Measurements from ENCODE around the gene PGC. TPM values are rescaled to one million over a fixed set of nuclear protein-coding genes. Genes with fewer than 3 reads are reported as not detected.

Gene PGC
- total RNA-seq, 1 experiment from 2014 or later, result not detected

GRCh38 chr6:41743406-41744235 lies 3.6 kb downstream of the PGC start:
- WGBS (ENCODE audit: extremely low coverage, insufficient read length, low lambda C conversion rate), result no CpG with 5 or more reads among the region's 6 CpGs
- H3K4me3 Mint-ChIP-seq, result no peak overlapping the region

More at GRCh38 chr6:41743406-41744235, 3.6 kb downstream of the PGC start:
- peaks cover 14% of the 10 kb centered on the region for H3K27me3 Mint-ChIP-seq (ENCODE audit: low read depth)
- DNase-seq, result no peak
- H2BK12ac ChIP-seq (ENCODE audit: insufficient read length, low read depth, low read length), result no peak overlapping the region
- no peak overlapping the region for H3K56ac ChIP-seq (ENCODE audit: insufficient read length, low read depth, low read length)
- no peak overlapping the region for H3T11ph ChIP-seq (ENCODE audit: low read length)
- peak overlapping the region in 1 of 3 experiments; percentile 86; a peak in 1 of 7 replicates for H3K27ac Mint-ChIP-seq
- no peaks in the 10 kb centered on the region for H3K4me1 ChIP-seq (ENCODE audit: insufficient read depth, low read length)
- TF ChIP-seq, protein P1, sequence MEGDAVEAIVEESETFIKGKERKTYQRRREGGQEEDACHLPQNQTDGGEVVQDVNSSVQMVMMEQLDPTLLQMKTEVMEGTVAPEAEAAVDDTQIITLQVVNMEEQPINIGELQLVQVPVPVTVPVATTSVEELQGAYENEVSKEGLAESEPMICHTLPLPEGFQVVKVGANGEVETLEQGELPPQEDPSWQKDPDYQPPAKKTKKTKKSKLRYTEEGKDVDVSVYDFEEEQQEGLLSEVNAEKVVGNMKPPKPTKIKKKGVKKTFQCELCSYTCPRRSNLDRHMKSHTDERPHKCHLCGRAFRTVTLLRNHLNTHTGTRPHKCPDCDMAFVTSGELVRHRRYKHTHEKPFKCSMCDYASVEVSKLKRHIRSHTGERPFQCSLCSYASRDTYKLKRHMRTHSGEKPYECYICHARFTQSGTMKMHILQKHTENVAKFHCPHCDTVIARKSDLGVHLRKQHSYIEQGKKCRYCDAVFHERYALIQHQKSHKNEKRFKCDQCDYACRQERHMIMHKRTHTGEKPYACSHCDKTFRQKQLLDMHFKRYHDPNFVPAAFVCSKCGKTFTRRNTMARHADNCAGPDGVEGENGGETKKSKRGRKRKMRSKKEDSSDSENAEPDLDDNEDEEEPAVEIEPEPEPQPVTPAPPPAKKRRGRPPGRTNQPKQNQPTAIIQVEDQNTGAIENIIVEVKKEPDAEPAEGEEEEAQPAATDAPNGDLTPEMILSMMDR (conservative IDR thresholded peaks at IDR 0.05), result no peak
- no peak overlapping the region for H2AK5ac ChIP-seq (ENCODE audit: insufficient read length, low read length)
- H3K36me3 Mint-ChIP-seq (ENCODE audit: insufficient read depth in 1 of 3, low read depth in 3 of 3), result no peaks in the 10 kb centered on the region; a peak in 1 of 7 replicates
- no peaks in the 10 kb centered on the region for H3K79me1 ChIP-seq (ENCODE audit: insufficient read depth, low read depth, low read length, poor library complexity, severe bottlenecking)
- H4K8ac ChIP-seq (replicated peaks; ENCODE audit: insufficient read length, low read depth, low read length), result no peak overlapping the region
- no peak overlapping the region for H2BK20ac ChIP-seq (ENCODE audit: low read depth, low read length, poor library complexity, severe bottlenecking)
- no peaks in the 10 kb centered on the region for H4K20me1 ChIP-seq (ENCODE audit: control insufficient read depth, insufficient read depth, insufficient read length)
- no peak overlapping the region for H2AFZ ChIP-seq (ENCODE audit: low read length)
- H3K4ac ChIP-seq (ENCODE audit: low read depth, low read length), result no peak overlapping the region
- no peak overlapping the region for H3K18ac ChIP-seq (ENCODE audit: insufficient read length, low read depth, low read length)
- no peak overlapping the region for H2BK5ac ChIP-seq (ENCODE audit: insufficient read length, low read length)
- no peak overlapping the region for H3K14ac ChIP-seq (ENCODE audit: insufficient read depth, low read length)
- no peak overlapping the region for H3K4me2 ChIP-seq (ENCODE audit: insufficient read depth, insufficient read length, low read length)
- H3K4me1 Mint-ChIP-seq, result peaks cover 5 to 8% of the 10 kb centered on the region in 2 experiments
- no peak overlapping the region for H4K5ac ChIP-seq (ENCODE audit: insufficient read length, low read depth, low read length)
- no peaks in the 10 kb centered on the region for H3K9me3 ChIP-seq (ENCODE audit: control insufficient read depth, low read depth, low read length)
- no peaks in the 10 kb centered on the region for H3K23me2 ChIP-seq (ENCODE audit: insufficient read length, low read depth, low read length, poor library complexity, severe bottlenecking)
- no peak overlapping the region for H3K9ac ChIP-seq (ENCODE audit: extremely low read depth, insufficient read length, low read length)
- H3K27ac ChIP-seq (ENCODE audit: insufficient read length, low read depth, low read length), result no peak overlapping the region
- H3K27me3 ChIP-seq (ENCODE audit: insufficient read depth, low read length), result no peaks in the 10 kb centered on the region
- H3K79me2 ChIP-seq (ENCODE audit: insufficient read depth, low read length), result no peaks in the 10 kb centered on the region
- no peak overlapping the region for H3K23ac ChIP-seq (ENCODE audit: insufficient read length, low read depth, low read length)
- H2BK15ac ChIP-seq (ENCODE audit: low read depth, low read length), result no peak overlapping the region
- no peak overlapping the region for H2BK120ac ChIP-seq (ENCODE audit: low read depth, low read length, poor library complexity, severe bottlenecking)
- H3K9me3 Mint-ChIP-seq, result no peaks in the 10 kb centered on the region
- H4K91ac ChIP-seq (ENCODE audit: insufficient read length, low read depth, low read length), result no peak overlapping the region

Measured in H9 (cell line).